ENCODE results near the gene METTL1.
"Not testable (repeated sequence)": the region's sequence is repeated elsewhere in the genome, so short reads cannot be mapped to it uniquely, and the experiment has no call there.

Gene METTL1

DNA sequence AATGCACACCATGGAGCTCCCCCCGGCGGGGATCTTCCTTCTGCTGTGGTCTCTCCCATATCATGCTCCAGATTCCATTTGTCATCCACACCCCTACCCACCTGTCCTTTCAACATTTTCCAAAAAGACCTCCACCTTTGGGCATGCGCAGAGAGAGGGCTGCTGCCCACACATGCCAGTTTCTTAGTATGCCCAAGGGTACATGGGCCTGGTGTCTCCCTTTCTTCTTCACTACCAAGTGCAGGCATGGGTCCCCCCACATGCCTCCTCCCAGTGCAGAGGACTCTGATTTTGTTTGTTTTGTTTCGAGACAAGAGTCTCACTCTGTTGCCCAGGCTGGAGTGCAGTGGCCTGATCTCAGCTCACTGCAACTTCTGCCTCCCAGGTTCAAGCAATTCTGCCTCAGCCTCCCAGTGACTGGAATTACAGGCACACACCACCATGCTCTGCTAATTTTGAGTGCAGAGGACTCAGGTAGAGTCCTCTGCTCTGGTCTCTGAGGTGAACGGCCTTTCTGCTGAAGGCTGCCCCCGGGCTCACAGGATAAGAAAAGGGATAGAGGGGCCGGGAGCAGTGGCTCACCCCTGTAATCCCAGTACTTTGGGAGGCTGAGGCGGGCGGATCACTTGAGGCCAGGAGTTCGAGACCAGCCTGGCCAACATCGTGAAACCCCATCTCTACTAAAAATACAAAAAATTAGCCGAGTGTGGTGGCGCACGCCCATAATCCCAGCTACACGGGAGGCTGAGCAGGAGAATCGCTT lies 49.9 kb downstream of the METTL1 start:
- DNase-seq: not testable (repeated sequence)

DNA sequence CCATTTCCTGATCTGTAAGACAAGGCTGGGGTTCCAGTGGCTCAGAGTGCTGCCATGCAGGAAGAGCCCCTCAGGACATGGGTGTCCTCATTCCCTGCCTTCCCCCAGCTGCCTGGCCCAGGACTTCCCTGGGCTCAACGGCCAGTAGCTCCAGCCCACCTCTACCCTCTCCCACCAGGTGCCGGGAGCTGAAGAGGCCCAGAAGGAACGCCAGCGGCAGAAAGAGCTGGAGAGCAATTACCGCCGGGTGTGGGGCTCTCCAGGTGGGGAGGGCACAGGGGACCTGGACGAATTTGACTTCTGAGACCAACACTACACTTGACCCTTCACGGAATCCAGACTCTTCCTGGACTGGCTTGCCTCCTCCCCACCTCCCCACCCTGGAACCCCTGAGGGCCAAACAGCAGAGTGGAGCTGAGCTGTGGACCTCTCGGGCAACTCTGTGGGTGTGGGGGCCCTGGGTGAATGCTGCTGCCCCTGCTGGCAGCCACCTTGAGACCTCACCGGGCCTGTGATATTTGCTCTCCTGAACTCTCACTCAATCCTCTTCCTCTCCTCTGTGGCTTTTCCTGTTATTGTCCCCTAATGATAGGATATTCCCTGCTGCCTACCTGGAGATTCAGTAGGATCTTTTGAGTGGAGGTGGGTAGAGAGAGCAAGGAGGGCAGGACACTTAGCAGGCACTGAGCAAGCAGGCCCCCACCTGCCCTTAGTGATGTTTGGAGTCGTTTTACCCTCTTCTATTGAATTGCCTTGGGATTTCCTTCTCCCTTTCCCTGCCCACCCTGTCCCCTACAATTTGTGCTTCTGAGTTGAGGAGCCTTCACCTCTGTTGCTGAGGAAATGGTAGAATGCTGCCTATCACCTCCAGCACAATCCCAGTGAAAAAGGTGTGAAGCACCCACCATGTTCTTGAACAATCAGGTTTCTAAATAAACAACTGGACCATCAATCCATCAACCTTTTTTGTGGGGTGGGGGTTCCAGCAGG lies 51.0 kb downstream of the METTL1 start:
- DNase-seq: no peak

DNA sequence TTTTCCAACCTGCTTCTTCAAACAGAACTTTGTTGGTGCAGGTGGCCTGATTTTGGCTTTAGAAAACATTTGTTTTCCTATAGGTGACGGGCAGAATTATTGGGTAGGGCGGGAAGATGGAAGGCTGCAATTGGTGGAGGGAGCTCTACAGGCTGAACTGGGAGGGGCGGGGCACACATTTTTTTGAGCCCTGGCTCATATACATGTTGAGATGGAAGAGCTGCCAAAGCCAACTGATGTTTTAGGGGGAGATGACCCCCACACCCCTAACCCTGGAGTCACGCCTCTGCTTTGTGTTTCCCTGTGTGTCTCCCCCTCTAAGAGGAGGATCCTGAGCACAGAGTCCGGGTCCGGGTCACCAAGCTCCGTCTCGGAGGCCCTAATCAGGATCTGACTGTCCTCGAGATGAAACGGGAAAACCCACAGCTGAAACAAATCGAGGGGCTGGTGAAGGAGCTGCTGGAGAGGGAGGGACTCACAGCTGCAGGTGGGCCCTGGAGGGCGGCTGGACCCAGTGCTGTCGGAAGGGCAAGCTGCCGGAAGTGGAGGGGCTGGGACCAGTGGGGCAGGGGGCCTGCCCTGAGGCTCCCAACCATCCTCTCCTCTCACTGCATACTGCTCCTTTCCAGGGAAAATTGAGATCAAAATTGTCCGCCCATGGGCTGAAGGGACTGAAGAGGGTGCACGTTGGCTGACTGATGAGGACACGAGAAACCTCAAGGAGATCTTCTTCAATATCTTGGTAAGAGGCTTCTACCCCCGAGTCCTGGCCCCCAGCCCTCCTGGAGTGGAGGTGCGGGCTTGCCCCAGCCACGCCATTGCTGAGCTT lies 51.9 kb downstream of the METTL1 start:
- DNase-seq: no peak

DNA sequence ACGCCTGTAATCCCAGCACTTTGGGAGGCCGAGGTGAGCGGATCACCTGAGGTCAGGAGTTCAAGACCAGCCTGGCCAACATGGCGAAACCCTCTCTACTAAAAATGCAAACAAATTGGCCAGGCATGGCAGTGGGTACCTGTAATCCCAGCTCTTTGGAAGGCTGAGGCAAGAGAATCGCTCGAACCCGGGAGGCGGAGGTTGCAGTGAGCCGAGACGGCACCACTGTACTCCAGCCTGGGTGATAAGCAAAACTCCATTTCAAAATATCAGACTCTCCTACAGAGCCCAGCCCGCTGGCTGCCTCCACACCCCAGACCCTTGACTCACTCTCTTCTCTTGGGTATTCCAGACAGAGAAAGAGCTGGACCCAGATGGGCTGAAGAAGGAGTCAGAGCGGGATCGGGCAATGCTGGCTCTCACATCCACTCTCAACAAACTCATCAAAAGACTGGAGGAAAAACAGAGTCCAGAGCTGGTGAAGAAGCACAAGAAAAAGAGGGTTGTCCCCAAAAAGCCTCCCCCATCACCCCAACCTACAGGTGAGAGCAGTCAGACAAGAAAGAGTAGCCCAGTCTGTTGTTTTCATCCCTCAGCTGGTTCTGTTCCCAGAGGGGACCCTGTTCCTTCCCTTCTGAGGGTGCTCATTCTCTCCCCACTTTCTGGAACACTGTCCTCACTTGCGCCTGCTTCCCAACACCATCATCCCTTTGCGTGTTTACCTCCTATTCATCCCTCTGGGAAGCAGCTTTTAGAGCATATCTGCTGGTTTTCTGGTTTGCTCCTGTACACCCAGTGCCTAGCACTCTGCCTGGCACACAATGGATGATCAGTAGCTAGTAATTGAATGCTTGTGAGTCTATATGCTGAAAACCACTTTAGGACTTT lies 53.0 kb downstream of the METTL1 start:
- DNase-seq: no peak
